Muscle layer of colon (tissue), 2 donors: ENCODE results near the gene SLC7A5.
"Not testable (repeated sequence)": the region's sequence is repeated elsewhere in the genome, so short reads cannot be mapped to it uniquely, and the experiment has no call there.

ENCODE experiments used
- H3K27ac ChIP-seq: one replicate; pipeline ENCODE4 v1.7.0; 2013; ENCODE audit warnings: low read depth, mild to moderate bottlenecking, low read length, moderate library complexity
- H3K27me3 ChIP-seq, 2 donors: one replicate each; pipeline ENCODE4 v1.7.0; 2013; ENCODE audit warnings: low read length in 2 of 2, mild to moderate bottlenecking in 2 of 2; ENCODE audit not compliant: insufficient read depth in 2 of 2, control insufficient read depth in 1 of 2
- H3K36me3 ChIP-seq: one replicate; pipeline ENCODE4 v1.7.0; 2013; ENCODE audit warnings: mild to moderate bottlenecking, low read length; ENCODE audit not compliant: insufficient read depth
- H3K4me1 ChIP-seq: one replicate; pipeline ENCODE4 v1.7.0; 2013; ENCODE audit warnings: mild to moderate bottlenecking, low read length; ENCODE audit not compliant: insufficient read depth
- H3K4me3 ChIP-seq, 2 donors: one replicate each; pipeline ENCODE4 v1.7.0; 2013; ENCODE audit warnings: low read length in 2 of 2, low read depth in 1 of 2, mild to moderate bottlenecking in 1 of 2, moderate library complexity in 1 of 2
- H3K9ac ChIP-seq: one replicate; pipeline ENCODE4 v1.7.0; 2013; ENCODE audit warnings: low read length
- H3K9me3 ChIP-seq: one replicate; pipeline ENCODE4 v1.7.0; 2013; ENCODE audit warnings: mild to moderate bottlenecking, low read length
- donor health status: abdominal sarcoma.
- donor health status: Adenocarcinoma of cecum.

The SLC7A5 gene

DNA sequence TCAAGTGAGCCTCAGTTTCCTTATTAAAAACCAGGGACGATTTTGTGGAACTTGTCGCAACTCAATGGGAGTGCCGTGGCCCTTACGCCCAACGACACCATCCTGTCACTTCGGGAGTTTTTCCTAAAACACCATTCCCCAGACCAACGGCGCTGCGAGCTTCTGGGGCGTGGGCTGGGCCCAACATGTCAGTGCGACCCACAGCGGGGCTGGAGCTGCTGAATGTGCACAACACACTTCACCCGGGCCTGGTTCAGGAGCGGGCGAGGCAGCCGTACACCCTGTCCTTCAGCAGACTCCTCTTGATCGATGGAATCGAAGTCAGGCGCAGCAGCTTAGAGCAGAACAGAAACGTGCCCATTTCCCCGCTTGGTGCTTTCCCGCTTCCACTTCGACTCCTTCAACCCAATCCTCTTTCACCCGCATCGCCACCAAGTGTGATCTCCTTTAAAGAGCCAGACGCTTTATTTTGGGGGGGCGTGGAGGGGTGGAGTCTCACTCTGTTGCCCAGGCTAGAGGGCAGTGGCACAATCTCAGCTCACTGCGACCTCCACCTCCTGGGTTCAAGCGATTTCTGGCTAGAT, 13.2 kb upstream of the SLC7A5 start:
- no peak overlapping the region for H3K27ac ChIP-seq
- no peaks in the 10 kb centered on the region for H3K36me3 ChIP-seq
- H3K4me3 ChIP-seq = no peak overlapping the region
- H3K9ac ChIP-seq = no peak overlapping the region
- no peaks in the 10 kb centered on the region for H3K9me3 ChIP-seq
- no peaks in the 10 kb centered on the region for H3K4me1 ChIP-seq
- peaks cover 0 to 13% of the 10 kb centered on the region in 2 donors for H3K27me3 ChIP-seq

DNA sequence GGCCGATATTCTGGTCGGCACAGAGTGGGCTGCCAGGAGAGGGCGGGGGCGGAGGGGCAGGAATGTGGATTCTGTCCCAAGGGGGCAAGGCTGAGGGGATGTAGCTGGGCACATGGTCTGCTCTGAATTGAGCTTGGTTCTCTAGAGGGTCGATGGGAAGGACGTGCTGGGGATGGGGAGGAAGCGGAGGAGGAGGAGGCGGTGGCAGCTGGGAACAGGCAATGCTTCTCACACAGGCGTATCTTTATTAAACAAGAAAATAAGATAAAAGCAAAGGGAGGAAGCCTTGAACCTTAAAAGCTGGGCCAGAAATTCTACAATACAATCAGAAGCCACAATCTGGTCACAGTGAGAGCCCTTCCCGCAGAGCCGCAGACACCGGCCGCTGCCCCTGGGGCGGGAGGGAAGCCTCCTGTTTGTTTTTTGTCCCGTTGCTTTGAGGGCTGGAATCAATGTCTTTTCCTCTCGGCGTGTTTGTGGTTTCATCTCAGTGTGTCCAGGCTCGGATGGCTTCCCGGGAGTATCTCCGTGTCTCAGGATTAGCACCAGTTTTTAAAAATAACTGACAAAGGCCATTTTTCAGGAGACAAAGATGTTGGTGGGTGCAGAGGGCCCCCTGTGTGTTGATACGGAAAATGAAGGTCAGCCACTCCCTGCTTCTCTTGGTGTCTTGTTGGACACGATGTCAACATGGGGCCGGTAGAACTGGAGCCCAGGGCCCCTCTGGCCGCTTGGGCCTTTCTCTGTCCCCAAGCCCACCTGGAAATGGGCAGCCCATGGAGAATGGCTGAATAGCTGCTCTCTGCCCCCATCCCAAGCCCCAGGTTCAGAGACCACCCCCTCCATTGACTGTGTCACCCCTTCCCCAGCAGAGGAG, 12.3 kb upstream of the SLC7A5 start:
- Histone ChIP-seq H3K36me3 (no peaks in the 10 kb centered on the region), H3K27ac (no peak overlapping the region), H3K27me3 (peaks cover 0 to 13% of the 10 kb centered on the region in 2 donors), H3K9ac (no peak overlapping the region), H3K4me1 (no peaks in the 10 kb centered on the region), H3K4me3 (no peak overlapping the region), H3K9me3 (no peaks in the 10 kb centered on the region)

DNA sequence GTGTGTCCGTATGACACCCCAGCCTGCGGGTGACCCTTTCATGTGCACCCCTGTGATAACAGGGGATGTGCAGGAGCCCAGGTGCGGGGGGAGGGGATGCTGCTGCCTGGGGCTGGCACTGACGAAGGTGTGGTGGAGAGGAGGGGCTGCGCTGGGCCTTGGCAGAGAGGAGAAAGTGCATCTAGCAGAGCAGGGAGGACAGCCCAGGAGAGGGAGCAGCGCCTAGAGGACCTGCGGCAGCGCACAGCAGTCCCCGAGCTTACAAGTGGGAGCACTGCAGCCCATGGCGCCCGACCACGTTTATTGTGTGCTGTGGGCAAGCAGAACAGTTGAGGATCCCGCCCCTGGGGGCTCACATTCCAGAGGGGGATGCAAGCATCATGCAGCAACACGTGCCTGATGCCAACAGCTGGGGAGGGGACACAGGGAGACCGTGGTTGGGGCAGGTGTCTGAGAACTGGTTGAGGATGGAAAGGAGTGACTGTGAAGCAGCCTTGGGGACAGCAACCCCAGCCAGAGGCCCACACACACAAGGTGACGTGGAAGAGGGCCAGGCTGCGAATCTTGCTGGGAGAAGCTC, 10.9 kb upstream of the SLC7A5 start:
- Histone ChIP-seq H3K9me3 (no peaks in the 10 kb centered on the region), H3K4me1 (no peaks in the 10 kb centered on the region), H3K36me3 (no peaks in the 10 kb centered on the region), H3K4me3 (no peak overlapping the region), H3K9ac (no peak overlapping the region), H3K27ac (no peak overlapping the region), H3K27me3 (peaks cover 0 to 13% of the 10 kb centered on the region in 2 donors)

DNA sequence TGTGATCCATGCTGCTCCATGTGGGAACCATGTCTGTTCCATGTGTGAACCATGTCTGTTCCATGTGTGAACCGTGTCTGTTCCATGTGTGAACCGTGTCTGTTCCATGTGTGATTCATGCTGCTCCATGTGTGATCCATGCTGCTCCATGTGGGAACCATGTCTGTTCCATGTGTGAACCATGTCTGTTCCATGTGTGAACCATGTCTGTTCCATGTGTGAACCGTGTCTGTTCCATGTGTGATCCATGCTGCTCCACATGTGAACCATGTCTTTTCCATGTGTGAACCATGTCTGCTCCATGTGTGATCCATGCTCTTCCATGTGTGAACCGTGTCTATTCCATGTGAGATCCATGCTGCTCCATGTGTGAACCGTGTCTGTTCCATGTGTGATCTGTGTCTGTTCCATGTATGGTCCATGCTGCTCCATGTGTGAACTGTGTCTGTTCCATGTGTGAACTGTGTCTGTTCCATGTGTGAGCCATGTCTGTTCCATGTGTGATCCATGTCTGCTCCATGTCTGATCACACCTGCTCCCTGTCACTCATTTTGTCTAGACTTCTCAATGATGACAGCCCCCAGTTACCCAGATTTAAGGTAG, 10.2 kb upstream of the SLC7A5 start:
- peaks cover 0 to 13% of the 10 kb centered on the region in 2 donors for H3K27me3 ChIP-seq
- H3K27ac ChIP-seq, H3K36me3 ChIP-seq, H3K9me3 ChIP-seq, H3K4me1 ChIP-seq, H3K9ac ChIP-seq, H3K4me3 ChIP-seq: not testable (repeated sequence)

DNA sequence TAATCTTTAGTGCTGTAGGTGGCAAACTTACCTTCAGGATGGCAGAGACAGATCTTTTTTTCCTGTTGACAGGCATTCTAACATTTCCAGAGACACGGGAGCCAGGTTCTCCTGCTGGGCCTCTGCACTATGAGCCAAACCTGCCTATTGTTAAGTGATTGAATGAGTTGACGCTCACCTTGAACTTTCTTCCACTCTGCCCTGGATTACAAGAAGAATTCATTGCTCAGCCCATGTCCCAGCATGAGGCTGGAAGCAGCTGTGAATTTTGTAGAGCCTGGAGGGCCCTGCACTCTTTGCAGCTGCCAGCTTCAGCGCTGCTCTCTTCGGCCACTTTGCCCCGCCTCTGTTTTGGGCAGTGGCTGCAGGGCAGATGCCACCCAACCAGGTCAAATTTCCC, 9.4 kb upstream of the SLC7A5 start:
- H3K27me3 ChIP-seq = peaks cover 0 to 13% of the 10 kb centered on the region in 2 donors
- no peak overlapping the region for H3K9ac ChIP-seq
- no peaks in the 10 kb centered on the region for H3K9me3 ChIP-seq
- H3K4me3 ChIP-seq = no peak overlapping the region
- H3K36me3 ChIP-seq = no peaks in the 10 kb centered on the region
- no peaks in the 10 kb centered on the region for H3K4me1 ChIP-seq
- H3K27ac ChIP-seq = no peak overlapping the region

DNA sequence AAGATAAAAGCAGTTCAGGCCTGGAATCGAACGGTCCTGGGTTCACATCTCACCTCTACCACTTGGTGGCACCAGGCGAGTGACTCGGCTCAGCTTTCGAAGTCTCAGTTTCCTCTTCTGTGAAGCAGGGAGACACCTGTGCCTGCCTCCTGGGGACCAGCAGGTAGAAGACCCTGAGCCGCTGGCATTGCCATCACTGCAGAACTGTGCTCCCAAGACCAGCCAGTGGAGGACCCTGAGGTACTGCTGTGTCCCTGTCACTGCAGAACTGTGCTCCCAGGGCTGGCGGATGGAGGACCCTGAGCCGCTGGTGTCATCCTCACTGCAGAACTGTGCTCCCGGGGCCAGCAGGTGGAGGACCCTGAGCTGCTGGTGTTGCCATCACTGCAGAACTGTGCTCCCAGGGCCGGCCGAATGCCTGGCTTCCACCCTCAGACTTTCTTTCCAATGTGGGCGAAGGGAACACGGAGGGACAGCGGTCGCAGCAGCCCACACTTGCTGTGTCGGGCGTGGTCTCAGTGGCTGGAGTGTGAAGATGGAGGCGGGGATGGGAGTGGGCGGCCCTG, 8.7 kb upstream of the SLC7A5 start:
- no peaks in the 10 kb centered on the region for H3K36me3 ChIP-seq
- no peak overlapping the region for H3K27ac ChIP-seq
- no peaks in the 10 kb centered on the region for H3K4me1 ChIP-seq
- H3K9ac ChIP-seq = no peak overlapping the region
- peaks cover 0 to 13% of the 10 kb centered on the region in 2 donors for H3K27me3 ChIP-seq
- no peaks in the 10 kb centered on the region for H3K9me3 ChIP-seq
- H3K4me3 ChIP-seq = no peak overlapping the region

DNA sequence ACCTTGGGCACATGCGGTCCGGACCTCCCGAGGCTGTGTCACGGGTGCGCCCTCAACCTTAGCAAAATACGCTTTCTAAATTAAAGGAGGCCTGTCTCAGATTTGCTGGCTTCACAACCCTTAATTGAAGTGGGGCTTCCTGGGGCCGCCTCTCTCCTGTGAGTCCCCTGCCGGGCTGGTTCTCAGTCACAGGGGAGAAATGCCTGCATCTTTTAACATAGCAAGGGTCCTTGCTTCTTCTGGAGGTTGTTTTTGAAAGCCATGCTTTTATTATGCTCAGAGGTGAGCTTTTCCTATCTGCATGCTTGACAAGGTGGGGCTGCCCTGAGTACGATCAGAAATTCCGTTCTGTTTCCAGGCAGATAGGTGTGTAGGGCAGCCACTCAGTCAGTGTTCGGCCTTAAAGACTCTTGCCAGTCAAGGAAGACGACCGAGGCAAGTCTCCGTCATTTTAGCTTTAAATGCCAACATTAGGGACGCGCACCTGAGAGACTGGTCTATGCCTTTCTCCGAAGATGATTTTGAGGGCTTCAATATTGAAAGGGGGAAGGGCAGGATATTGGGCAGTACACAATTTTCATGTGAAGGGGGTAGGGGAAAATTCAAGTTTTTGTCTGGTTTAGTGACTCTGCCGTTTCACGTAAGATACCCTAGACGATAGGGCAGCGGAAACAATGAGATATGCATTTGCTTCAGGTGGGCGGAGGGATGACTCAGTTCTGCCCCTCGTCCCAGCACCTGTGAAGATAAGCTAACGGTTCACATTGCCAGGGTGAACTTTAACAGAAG, 5.5 kb upstream of the SLC7A5 start:
- H3K4me1 ChIP-seq = peaks cover 5% of the 10 kb centered on the region
- no peak overlapping the region for H3K4me3 ChIP-seq
- no peak overlapping the region for H3K27ac ChIP-seq
- H3K9ac ChIP-seq = no peak overlapping the region
- no peaks in the 10 kb centered on the region for H3K36me3 ChIP-seq
- H3K9me3 ChIP-seq = no peaks in the 10 kb centered on the region
- H3K27me3 ChIP-seq = peaks cover 0 to under 1% of the 10 kb centered on the region in 2 donors

DNA sequence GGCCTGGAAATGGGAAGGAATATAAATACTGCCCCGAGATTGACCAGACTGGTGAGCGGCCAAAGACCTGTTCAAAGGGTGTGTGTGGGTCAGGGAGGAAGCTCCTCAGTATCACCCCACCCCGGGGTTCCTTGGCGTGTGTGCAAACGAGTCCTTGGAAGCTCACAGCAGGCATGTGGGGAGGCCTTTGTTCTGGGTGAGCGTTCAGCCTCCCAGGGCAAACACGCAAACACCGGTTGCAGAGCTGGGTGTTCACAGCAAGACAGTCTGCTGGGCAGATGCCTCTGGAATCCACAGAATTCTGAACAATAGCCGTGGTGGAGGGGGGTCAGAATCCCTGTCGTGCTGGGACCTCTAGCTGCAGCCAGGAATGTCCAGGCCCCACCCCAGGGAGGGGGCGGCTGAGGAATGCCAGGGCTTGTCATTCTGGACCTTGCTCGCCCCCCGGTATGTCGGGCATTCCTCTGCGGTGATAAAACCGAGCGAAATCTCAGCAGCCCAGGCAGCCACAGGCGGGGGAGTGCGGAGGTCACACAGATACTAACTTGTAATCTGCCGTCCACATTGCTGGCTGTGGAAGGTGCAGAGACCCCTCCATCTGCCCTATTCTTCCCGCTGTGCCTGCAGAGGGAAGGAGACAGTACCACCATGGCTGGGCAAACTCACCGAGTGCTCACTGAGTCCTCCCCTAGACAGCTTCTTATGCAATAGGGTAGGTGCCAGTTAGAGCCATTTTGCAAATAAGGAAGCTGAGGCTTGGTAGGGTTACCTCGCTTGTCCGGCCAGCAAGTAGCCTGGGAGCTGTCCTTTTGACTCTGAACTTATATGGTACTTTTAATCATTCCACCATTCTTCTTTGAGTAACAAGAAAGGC, 1.3 kb upstream of the SLC7A5 start:
- not testable (repeated sequence) for H3K9ac ChIP-seq, H3K27me3 ChIP-seq, H3K4me1 ChIP-seq, H3K36me3 ChIP-seq, H3K9me3 ChIP-seq, H3K4me3 ChIP-seq
- peak overlapping the region; percentile 60 for H3K27ac ChIP-seq

DNA sequence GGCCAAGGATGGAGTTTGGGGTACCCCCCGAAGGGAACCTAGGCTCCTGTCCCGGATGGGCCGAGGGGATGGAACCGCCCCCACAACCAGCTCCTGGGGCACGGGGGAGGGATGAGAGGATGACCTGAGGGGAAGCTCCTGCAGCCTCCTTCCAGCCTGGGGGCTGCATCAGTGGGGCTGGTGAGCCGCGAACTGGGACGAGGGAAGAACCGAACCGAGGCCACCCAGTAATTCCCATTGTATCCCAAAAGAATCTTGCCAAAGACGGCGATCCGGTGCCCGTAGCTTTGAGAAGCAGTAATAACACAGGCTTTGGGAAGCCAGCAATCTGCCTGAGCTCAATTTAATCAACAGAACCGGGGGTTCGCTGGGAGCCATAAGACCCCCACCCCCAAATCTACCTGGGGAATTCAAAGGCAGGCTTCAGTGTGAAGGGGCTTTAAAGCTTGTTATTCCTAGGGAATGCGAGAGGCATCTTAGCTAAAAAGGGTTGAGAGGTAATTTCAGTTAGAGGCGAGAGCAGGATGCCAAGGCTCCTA, 641 bp upstream of the SLC7A5 start:
- H3K27ac ChIP-seq, H3K9ac ChIP-seq, H3K9me3 ChIP-seq, H3K27me3 ChIP-seq, H3K4me3 ChIP-seq, H3K36me3 ChIP-seq, H3K4me1 ChIP-seq: not testable (repeated sequence)
